SK-N-SH treated with all-trans-retinoic acid at 6 μM for 48 hours (cell line): ENCODE results near the gene UCHL5.

Experiments
- ATAC-seq: fragments of 200-7000 bp; cut with Tn5 transposase; 3 replicates; pipeline ENCODE4 v1.9.1; 2020; ENCODE audit warnings: mild to moderate bottlenecking, moderate library complexity
- ARNTL ChIP-seq: fragments of 450-650 bp; formaldehyde crosslinking; IDR thresholded peaks from 2 replicates; pipeline ENCODE4 v1.5.0; 2020; ENCODE audit warnings: low read depth, mild to moderate bottlenecking, moderate library complexity, borderline replicate concordance
- BACH2 ChIP-seq: fragments of 250-450 bp; sonication (Bioruptor Pico); IDR thresholded peaks from 2 replicates; pipeline ENCODE4 v1.9.0; 2021; ENCODE audit warnings: mild to moderate bottlenecking, borderline replicate concordance
- CSDC2 ChIP-seq: fragments of 250-450 bp; sonication (Bioruptor Pico); IDR thresholded peaks from 2 replicates; pipeline ENCODE4 v1.5.0; 2020; ENCODE audit warnings: mild to moderate bottlenecking, moderate library complexity
- ESRRG ChIP-seq: fragments of 250-450 bp; sonication (Bioruptor Pico); IDR thresholded peaks from 2 replicates; pipeline ENCODE4 v1.6.1; 2021; ENCODE audit warnings: mild to moderate bottlenecking
- GLIS3 ChIP-seq: fragments of 250-450 bp; sonication (Bioruptor Pico); IDR thresholded peaks from 2 replicates; pipeline ENCODE4 v1.5.0; 2020; ENCODE audit warnings: mild to moderate bottlenecking, moderate library complexity
- OSR1 ChIP-seq: fragments of 250-450 bp; sonication (Bioruptor Pico); IDR thresholded peaks from 2 replicates; pipeline ENCODE4 v1.8.0; 2022; ENCODE audit warnings: moderate library complexity, mild to moderate bottlenecking, inconsistent platforms
- PPARA ChIP-seq: fragments of 250-450 bp; sonication (Bioruptor Pico); IDR thresholded peaks from 2 replicates; pipeline ENCODE4 v1.5.0; 2020; ENCODE audit warnings: mild to moderate bottlenecking, borderline replicate concordance
- RARB ChIP-seq: fragments of 250-450 bp; sonication (Bioruptor Pico); IDR thresholded peaks from 2 replicates; pipeline ENCODE4 v1.8.0; 2021; ENCODE audit warnings: mild to moderate bottlenecking, moderate library complexity
- SNAI2 ChIP-seq: fragments of 250-450 bp; sonication (Bioruptor Pico); IDR thresholded peaks from 2 replicates; pipeline ENCODE4 v1.5.0; 2020; ENCODE audit warnings: mild to moderate bottlenecking, moderate library complexity
- TCF4 ChIP-seq: fragments of 250-450 bp; sonication (Bioruptor Pico); IDR thresholded peaks from 2 replicates; pipeline ENCODE4 v1.8.0; 2021; ENCODE audit warnings: mild to moderate bottlenecking, moderate library complexity, borderline replicate concordance
- TOX ChIP-seq: fragments of 250-450 bp; sonication (Bioruptor Pico); IDR thresholded peaks from 2 replicates; pipeline ENCODE4 v1.8.0; 2021; ENCODE audit warnings: mild to moderate bottlenecking, moderate library complexity, borderline replicate concordance
- ZC3H10 ChIP-seq: fragments of 250-450 bp; sonication (Bioruptor Pico); IDR thresholded peaks from 2 replicates; pipeline ENCODE4 v1.5.1; 2021; ENCODE audit warnings: mild to moderate bottlenecking, moderate library complexity
- ZFP3 ChIP-seq: fragments of 250-450 bp; sonication (Bioruptor Pico); IDR thresholded peaks from 2 replicates; pipeline ENCODE4 v1.5.0; 2020; ENCODE audit warnings: mild to moderate bottlenecking, moderate library complexity
- ZFP30 ChIP-seq: fragments of 450-650 bp; formaldehyde crosslinking; IDR thresholded peaks from 2 replicates; pipeline ENCODE4 v1.5.0; 2022; ENCODE audit warnings: mild to moderate bottlenecking, moderate library complexity
- ZNF565 ChIP-seq: fragments of 450-650 bp; formaldehyde crosslinking; conservative IDR thresholded peaks from 2 replicates; pipeline ENCODE4 v1.5.0; 2020; ENCODE audit warnings: low read depth, mild to moderate bottlenecking, moderate library complexity
- ZNF70 ChIP-seq: fragments of 450-650 bp; formaldehyde crosslinking; IDR thresholded peaks from 2 replicates; pipeline ENCODE4 v1.5.0; 2020; ENCODE audit warnings: mild to moderate bottlenecking, moderate library complexity
- ZNF8 ChIP-seq: fragments of 450-650 bp; formaldehyde crosslinking; IDR thresholded peaks from 2 replicates; pipeline ENCODE4 v1.5.0; 2020; ENCODE audit warnings: mild to moderate bottlenecking, moderate library complexity
- TF ChIP-seq, protein P1 (sequence below): fragments of 250-450 bp; sonication (Bioruptor Pico); IDR thresholded peaks from 2 replicates; pipeline ENCODE4 v1.8.0; 2021; ENCODE audit warnings: low read depth, mild to moderate bottlenecking, moderate library complexity, borderline replicate concordance
- TF ChIP-seq, protein P2 (sequence below): fragments of 250-450 bp; sonication (Bioruptor Pico); IDR thresholded peaks from 2 replicates; pipeline ENCODE4 v1.5.1; 2020; ENCODE audit warnings: low read depth, mild to moderate bottlenecking, moderate library complexity
- TF ChIP-seq, protein P3 (sequence below): fragments of 250-450 bp; sonication (Bioruptor Pico); IDR thresholded peaks from 2 replicates; pipeline ENCODE4 v1.5.0; 2020; ENCODE audit warnings: mild to moderate bottlenecking, moderate library complexity
- TF ChIP-seq, protein P4 (sequence below): fragments of 250-450 bp; sonication (Bioruptor Pico); IDR thresholded peaks from 2 replicates; pipeline ENCODE4 v1.8.0; 2020; ENCODE audit warnings: mild to moderate bottlenecking, moderate library complexity, borderline replicate concordance
- TF ChIP-seq, protein P5 (sequence below): fragments of 250-450 bp; sonication (Bioruptor Pico); IDR thresholded peaks from 2 replicates; pipeline ENCODE4 v1.5.1; 2021; ENCODE audit warnings: mild to moderate bottlenecking, moderate library complexity

Gene UCHL5

DNA sequence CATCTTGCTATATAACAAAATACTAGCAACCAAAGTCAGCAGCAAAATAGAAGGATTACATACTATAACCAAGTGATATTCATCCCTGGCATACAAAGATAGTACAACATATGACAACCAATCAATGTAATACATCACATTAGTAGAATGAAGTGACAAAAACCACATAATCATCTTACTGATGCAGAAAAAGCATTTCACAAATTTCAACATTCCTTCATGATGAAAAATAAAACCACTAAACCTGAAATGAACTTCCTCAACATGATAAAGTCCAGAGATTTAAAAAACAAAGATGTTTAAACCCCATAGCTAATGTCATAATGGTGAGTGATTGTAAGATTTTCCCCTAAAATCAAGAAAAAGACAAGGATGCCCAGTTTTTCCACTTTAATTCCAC lies 18.8 kb upstream of the UCHL5 start:
- TF ChIP-seq RARB (CRISPR knock-in tag) (no peak), ZNF70 (CRISPR knock-in tag) (no peak), ZC3H10 (CRISPR knock-in tag) (no peak), PPARA (no peak), ESRRG (CRISPR knock-in tag) (no peak), TOX (CRISPR knock-in tag) (no peak), ZNF8 (CRISPR knock-in tag) (no peak), ZFP30 (CRISPR knock-in tag) (no peak), ARNTL (no peak), BACH2 (no peak), GLIS3 (no peak)
- TF ChIP-seq, protein P1, sequence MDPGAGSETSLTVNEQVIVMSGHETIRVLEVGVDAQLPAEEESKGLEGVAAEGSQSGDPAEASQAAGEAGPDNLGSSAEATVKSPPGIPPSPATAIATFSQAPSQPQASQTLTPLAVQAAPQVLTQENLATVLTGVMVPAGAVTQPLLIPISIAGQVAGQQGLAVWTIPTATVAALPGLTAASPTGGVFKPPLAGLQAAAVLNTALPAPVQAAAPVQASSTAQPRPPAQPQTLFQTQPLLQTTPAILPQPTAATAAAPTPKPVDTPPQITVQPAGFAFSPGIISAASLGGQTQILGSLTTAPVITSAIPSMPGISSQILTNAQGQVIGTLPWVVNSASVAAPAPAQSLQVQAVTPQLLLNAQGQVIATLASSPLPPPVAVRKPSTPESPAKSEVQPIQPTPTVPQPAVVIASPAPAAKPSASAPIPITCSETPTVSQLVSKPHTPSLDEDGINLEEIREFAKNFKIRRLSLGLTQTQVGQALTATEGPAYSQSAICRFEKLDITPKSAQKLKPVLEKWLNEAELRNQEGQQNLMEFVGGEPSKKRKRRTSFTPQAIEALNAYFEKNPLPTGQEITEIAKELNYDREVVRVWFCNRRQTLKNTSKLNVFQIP: no peak
- TF ChIP-seq, protein P2, sequence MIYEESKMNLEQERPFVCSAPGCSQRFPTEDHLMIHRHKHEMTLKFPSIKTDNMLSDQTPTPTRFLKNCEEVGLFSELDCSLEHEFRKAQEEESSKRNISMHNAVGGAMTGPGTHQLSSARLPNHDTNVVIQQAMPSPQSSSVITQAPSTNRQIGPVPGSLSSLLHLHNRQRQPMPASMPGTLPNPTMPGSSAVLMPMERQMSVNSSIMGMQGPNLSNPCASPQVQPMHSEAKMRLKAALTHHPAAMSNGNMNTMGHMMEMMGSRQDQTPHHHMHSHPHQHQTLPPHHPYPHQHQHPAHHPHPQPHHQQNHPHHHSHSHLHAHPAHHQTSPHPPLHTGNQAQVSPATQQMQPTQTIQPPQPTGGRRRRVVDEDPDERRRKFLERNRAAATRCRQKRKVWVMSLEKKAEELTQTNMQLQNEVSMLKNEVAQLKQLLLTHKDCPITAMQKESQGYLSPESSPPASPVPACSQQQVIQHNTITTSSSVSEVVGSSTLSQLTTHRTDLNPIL (CRISPR knock-in tag): no peak
- TF ChIP-seq, protein P3, sequence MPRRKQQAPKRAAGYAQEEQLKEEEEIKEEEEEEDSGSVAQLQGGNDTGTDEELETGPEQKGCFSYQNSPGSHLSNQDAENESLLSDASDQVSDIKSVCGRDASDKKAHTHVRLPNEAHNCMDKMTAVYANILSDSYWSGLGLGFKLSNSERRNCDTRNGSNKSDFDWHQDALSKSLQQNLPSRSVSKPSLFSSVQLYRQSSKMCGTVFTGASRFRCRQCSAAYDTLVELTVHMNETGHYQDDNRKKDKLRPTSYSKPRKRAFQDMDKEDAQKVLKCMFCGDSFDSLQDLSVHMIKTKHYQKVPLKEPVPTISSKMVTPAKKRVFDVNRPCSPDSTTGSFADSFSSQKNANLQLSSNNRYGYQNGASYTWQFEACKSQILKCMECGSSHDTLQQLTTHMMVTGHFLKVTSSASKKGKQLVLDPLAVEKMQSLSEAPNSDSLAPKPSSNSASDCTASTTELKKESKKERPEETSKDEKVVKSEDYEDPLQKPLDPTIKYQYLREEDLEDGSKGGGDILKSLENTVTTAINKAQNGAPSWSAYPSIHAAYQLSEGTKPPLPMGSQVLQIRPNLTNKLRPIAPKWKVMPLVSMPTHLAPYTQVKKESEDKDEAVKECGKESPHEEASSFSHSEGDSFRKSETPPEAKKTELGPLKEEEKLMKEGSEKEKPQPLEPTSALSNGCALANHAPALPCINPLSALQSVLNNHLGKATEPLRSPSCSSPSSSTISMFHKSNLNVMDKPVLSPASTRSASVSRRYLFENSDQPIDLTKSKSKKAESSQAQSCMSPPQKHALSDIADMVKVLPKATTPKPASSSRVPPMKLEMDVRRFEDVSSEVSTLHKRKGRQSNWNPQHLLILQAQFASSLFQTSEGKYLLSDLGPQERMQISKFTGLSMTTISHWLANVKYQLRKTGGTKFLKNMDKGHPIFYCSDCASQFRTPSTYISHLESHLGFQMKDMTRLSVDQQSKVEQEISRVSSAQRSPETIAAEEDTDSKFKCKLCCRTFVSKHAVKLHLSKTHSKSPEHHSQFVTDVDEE: no peak
- TF ChIP-seq, protein P4, sequence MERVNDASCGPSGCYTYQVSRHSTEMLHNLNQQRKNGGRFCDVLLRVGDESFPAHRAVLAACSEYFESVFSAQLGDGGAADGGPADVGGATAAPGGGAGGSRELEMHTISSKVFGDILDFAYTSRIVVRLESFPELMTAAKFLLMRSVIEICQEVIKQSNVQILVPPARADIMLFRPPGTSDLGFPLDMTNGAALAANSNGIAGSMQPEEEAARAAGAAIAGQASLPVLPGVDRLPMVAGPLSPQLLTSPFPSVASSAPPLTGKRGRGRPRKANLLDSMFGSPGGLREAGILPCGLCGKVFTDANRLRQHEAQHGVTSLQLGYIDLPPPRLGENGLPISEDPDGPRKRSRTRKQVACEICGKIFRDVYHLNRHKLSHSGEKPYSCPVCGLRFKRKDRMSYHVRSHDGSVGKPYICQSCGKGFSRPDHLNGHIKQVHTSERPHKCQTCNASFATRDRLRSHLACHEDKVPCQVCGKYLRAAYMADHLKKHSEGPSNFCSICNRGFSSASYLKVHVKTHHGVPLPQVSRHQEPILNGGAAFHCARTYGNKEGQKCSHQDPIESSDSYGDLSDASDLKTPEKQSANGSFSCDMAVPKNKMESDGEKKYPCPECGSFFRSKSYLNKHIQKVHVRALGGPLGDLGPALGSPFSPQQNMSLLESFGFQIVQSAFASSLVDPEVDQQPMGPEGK: no peak
- ATAC-seq: no peak

DNA sequence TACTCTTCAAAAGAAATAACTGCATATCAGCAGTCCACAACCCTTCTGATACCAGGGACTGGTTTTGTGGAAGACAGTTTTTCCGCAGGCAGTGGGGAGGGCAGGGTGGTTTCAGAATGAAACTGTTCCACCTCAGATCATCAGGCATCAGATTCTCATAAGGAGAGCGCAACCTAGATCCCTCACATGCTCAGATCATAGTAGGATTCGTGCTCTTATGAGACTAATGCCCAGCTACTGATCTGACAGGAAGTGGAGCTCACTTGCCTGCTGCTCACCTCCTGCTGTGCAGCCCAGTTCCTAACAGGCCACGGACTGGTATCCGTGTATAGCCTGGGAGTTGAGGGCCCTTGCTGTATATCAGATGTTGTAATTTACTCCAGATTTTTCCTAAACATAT lies 11.8 kb upstream of the UCHL5 start:
- TF ChIP-seq, protein P1: no peak
- TF ChIP-seq ZFP30 (CRISPR knock-in tag): no peak
- TF ChIP-seq, protein P2 (CRISPR knock-in tag): no peak
- no peak for TF ChIP-seq ESRRG (CRISPR knock-in tag)
- TF ChIP-seq PPARA: no peak
- TF ChIP-seq ZNF70 (CRISPR knock-in tag): no peak
- no peak for TF ChIP-seq TOX (CRISPR knock-in tag)
- TF ChIP-seq, protein P4: no peak
- no peak for TF ChIP-seq ZNF8 (CRISPR knock-in tag)
- TF ChIP-seq OSR1 (CRISPR knock-in tag): no peak
- TF ChIP-seq SNAI2 (CRISPR knock-in tag): no peak
- TF ChIP-seq, protein P5, sequence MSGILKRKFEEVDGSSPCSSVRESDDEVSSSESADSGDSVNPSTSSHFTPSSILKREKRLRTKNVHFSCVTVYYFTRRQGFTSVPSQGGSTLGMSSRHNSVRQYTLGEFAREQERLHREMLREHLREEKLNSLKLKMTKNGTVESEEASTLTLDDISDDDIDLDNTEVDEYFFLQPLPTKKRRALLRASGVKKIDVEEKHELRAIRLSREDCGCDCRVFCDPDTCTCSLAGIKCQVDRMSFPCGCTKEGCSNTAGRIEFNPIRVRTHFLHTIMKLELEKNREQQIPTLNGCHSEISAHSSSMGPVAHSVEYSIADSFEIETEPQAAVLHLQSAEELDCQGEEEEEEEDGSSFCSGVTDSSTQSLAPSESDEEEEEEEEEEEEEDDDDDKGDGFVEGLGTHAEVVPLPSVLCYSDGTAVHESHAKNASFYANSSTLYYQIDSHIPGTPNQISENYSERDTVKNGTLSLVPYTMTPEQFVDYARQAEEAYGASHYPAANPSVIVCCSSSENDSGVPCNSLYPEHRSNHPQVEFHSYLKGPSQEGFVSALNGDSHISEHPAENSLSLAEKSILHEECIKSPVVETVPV (CRISPR knock-in tag): no peak
- TF ChIP-seq ZFP3 (CRISPR knock-in tag): no peak
- no peak for TF ChIP-seq RARB (CRISPR knock-in tag)
- TF ChIP-seq TCF4 (CRISPR knock-in tag): no peak
- no peak for TF ChIP-seq ZNF565
- TF ChIP-seq ARNTL: no peak
- no peak for TF ChIP-seq ZC3H10 (CRISPR knock-in tag)
- TF ChIP-seq CSDC2 (CRISPR knock-in tag): no peak
- TF ChIP-seq GLIS3: no peak
- no peak; the same call in 2 of the 3 replicates for ATAC-seq
